ENCODE results near the gene PRAMEF1.

DNA sequence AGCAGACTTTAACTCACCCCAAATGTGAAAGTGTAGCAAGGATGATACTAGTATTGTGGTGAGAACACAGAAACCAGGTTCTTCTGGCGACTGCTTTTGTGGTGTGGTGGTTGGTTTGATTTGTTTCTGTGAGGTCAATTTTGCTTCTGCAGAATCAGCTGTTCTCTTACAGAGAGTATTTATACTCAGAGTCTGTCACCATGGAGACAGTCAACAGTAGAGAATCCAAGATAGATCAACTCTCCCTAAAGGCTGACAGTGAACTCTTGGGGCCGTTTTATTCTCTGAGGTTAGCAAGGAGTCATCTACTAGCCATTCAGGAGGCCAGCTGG, 45.2 kb upstream of the PRAMEF1 start, which contains the start of gene CFAP107:
- TF ChIP-seq ZNF202 (tag by site-specific recombination; IDR thresholded peaks at IDR 0.05; ENCODE audit: borderline replicate concordance): no peak
- TF ChIP-seq ZNF18 (tag by site-specific recombination; IDR thresholded peaks at IDR 0.05): no peak
- no peak for TF ChIP-seq ZFP37 (tag by site-specific recombination; IDR thresholded peaks at IDR 0.05)
- no peak for TF ChIP-seq ZNF274 (IDR thresholded peaks at IDR 0.05; ENCODE audit: low read length)
- TF ChIP-seq ZNF274 (tag by site-specific recombination; IDR thresholded peaks at IDR 0.05; ENCODE audit: borderline replicate concordance): no peak
- no peak for TF ChIP-seq GFI1B (tag by site-specific recombination; IDR thresholded peaks at IDR 0.05)
